CD4-positive, alpha-beta T cell treated with Interleukin-17A for 1 hour (primary cell): Measurements from ENCODE around the gene MATCAP1.

Source experiments
- DNase-seq: peaks from one replicate; pipeline ENCODE4 v3.0.0-alpha.2; 2020

The MATCAP1 gene

GRCh38 chr16:67190448-67191399 lies 7.0 kb upstream of the MATCAP1 start:
- DNase-seq: no peak

DNA sequence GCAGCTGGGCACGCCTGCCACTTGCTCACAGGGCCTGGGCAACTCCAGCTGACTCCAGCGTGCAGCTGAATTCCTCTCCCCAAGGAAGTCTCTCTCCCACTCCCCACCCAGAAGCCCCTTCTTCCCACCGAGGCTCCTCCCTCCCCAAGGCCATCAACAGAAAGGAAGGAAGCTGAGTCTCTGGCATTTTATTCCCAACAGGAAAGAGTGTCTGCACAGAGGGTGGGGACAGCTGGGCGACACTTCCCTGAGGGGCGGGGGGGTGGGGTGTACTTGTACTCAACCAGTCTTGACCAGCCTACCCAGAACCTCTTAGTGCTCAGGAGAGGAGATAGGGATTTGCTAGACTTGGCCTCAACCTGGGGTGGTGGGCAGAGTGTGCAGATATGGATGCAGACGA lies 6.3 kb upstream of the MATCAP1 start, which contains the start of gene EXOC3L1:
Gene EXOC3L1, minus strand, starts transcription at position 96 of the 400 bp plus-strand sequence. CDS start 460 bp downstream, outside the sequence.
- DNase-seq: no peak

DNA sequence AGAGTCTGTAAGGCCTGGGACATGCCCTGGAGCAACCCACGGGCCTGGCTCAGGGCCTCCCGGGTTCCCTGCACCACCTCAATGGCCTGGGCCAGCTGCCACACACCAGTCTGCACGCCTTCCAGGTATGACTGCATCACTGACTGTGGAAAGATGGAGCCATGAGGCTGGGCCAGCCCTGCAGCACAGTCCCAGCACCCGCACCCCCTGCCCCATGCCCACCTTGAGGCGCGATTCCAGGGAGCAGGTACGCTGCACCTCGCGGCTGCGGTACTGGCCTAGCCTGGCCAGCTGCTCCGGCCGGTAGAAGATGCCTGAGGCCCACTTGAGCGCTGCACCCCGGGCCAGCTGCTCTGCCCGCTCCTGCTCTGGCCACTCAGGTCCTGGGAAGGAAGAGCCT lies 5.0 kb upstream of the MATCAP1 start:
- DNase-seq: no peak

DNA sequence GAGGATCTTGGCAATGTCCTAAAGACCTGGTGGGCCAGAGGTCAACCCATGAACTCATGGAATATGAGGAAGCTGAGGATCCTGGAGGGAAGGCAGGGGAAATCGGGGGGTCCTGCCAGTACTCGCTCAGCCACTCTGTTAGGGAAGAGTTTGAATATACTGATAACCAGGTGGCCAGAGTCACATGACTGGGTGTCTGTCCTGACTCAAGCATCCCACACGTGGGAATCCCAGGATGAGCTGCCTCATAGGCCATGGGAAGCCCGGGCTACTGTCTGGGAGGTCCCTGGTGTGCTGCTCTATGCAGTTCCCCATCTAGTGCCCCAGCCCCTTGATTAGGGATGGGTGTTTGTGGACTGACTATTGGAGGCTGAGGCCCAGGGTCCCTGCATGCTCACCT lies 4.6 kb upstream of the MATCAP1 start:
- no peak for DNase-seq

- DNase-seq: no peak
These were observed 3.6 kb upstream of the MATCAP1 start for GRCh38 chr16:67187175-67187890.

DNA sequence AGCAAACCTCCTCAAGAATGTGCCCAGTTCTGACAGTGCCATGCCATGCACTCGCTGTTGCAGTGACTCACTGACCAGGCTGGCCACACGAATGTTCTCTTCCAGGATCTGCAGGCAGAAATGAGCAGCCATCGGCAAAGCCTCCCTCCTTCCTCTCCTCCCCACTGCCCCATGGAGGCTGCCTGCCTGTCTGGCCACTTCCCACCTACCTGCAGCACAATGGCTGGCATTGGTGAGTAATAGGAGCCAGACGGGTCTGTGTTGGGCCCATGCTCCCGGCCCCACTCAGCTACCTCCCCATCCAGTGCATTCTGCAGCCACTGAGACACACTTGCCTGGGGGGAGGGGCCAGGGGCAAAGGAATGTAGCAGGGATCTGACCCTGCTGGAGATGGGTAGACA lies 2.8 kb upstream of the MATCAP1 start:
- no peak for DNase-seq

GRCh38 chr16:67185651-67186134 lies 1.9 kb upstream of the MATCAP1 start:
- no peak for DNase-seq

DNA sequence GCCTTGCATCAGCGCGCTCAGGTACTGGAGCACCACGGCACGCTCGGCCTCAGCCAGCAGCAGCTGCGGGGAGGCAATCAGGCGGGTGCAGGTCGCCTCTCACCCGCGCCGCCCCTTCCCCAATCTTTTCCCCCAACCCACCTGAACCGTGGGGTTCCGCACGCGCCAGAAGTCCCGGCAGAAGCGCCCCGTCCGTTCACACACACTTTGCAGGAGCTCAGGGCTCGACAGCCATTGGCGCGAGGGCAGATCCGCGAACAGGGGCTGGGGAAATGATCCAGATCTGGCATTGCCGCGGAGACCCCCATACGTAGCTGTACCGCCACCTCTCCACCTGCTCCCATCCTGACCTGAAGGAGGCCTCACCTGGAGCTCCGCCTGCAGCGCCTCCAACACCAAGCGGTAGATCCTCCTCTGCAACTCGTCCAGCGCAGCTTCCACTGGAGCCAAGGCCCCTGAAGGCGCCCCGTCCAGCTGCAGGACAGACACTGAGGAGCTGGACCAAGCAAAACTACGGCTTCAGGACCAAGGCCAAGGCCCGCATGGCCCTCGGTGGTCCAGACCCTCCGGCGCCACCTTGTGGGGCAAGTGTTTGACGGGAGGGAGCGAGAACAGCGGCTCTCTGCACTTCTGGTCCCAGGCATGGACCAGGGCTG lies 1.4 kb upstream of the MATCAP1 start:
- peak; percentile 85 for DNase-seq

DNA sequence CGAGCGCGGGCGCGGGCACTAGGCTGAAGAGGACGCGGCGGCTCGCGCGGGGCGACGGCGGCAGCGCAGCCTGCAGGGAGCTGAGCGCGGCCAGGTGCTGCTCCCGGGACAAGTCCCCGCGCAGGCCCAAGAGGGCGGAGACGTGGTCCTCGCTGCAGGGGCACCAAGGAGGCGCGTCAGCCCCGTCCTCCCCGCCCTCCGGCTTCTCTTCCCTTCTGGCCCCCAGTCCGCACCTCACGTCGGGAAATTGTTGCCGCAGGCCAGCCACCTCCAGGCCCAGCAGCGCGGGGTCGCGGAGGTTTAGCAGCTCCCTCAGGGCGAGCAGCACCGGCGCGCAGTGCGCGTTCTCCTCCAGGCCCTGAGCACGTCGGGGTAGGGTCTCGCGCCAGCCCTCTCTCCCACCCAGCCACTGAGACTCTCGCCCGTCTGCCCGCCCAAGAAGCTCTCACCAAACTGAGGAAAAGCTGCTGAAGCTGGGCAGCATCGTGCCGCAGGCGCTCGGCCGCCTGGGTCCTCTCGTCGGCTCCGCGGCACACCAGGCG lies 761 bp upstream of the MATCAP1 start:
- no peak for DNase-seq

- no peak for DNase-seq
These were observed 508 bp downstream of the MATCAP1 start for GRCh38 chr16:67183284-67183626.

- no peak for DNase-seq
These were observed 1.5 kb downstream of the MATCAP1 start for GRCh38 chr16:67182288-67182687.

- DNase-seq: no peak
These were observed 2.4 kb downstream of the MATCAP1 start for GRCh38 chr16:67181346-67181745.

DNA sequence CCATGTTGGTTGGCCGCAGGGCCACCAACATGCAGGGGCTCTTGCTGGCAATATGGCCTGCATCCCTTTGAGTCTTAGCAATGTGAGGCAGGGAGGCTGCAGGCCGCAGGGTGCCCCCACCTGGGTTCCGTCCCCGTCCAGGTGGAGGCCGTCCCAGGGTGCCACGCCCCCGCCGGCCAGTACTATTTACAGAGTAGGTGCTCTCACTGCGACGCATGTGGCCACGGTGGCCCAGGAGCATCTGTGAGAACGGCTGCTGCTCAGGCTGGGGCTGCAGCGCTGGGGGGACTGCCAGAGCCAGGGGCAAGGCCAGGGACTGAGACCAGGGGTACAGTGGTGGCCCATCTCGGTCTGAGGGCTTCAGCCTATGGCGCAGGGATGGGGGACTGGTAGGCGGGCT lies 3.6 kb downstream of the MATCAP1 start:
- DNase-seq: no peak

GRCh38 chr16:67179421-67180080 lies 4.2 kb downstream of the MATCAP1 start:
- DNase-seq: no peak

DNA sequence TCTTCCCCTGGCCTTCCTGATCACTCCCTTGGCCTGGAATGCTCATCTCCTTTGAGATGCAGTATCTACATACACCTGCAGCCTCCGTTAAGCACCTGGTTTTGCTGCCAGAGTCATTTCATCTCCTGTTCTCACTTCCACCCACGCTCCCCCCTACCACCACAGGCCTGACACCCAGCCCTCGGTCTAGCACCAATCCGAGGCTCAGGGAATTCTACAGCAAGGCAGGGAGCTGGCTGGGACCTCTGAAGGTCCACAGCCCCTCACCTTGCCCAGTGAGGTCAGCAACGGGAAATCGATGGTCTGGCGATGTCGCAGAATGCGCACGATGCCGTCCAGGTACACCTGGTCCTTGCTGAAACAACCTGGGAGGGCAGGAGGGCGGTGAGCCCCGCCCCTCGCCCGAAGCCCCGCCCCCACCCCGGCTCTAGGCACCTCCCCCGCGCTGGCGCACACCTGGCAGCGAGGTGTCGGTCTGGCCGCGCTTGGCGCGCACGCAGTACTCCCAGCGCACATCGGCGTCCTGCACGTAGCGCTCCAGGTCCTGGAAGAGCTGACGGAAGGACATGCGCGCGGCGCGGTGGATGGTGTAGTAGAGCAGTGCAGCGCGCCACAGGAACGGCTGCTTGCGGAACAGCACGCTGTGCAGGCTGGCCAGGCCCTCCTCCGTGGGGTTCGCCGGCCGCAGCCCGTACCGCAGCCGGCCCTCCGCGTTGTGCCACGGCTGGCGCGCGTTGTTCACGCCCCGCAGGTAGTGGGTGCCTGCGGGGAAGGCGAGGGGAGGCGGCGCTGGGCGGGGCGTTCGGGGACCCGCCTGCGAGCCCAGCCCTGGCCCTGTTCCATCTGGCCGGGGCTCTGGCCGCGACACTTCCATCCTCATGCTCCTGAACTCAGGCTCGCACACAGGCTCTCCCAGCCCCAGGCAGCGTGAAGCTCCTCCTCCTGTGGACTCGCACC lies 5.7 kb downstream of the MATCAP1 start:
- DNase-seq: peak; percentile 76

GRCh38 chr16:67176662-67177061 lies 7.1 kb downstream of the MATCAP1 start:
- no peak for DNase-seq

- no peak for DNase-seq
These were observed 9.0 kb downstream of the MATCAP1 start for GRCh38 chr16:67174706-67175231.

GRCh38 chr16:67173808-67174705 lies 9.7 kb downstream of the MATCAP1 start:
- DNase-seq: peak; percentile 75

- no peak for DNase-seq
These were observed 10.4 kb downstream of the MATCAP1 start for GRCh38 chr16:67173323-67173722.
